ENCODE data around the gene ARAP2.

- TF ChIP-seq CTCF (IDR thresholded peaks at IDR 0.05; ENCODE audit: extremely low read depth in 1 of 2, insufficient read depth in 1 of 2, low read depth in 1 of 2, low read length in 2 of 2) (no peak), POLR2AphosphoS5 (IDR thresholded peaks at IDR 0.05; ENCODE audit: insufficient read depth, low read depth, low read length) (no peak), MYC (IDR thresholded peaks at IDR 0.05; ENCODE audit: low read depth, low read length) (no peak)
Observed at GRCh38 chr4:36251983-36252382, 7.7 kb upstream of the ARAP2 start.

All from endothelial cell of umbilical vein (primary cell).